K562 (cell line): ENCODE measurements around the gene RPP38. TPM values are rescaled to one million over a fixed set of nuclear protein-coding genes. Genes with fewer than 3 reads are reported as not detected.

Experiments used
- HNRNPLL ChIP-seq: fragments of 200-400 bp; formaldehyde crosslinking; IDR thresholded peaks from 2 replicates; pipeline ENCODE4 v1.6.1; 2017; ENCODE audit warnings: low read length, low read depth, mild to moderate bottlenecking; ENCODE audit not compliant: poor library complexity, severe bottlenecking
- NONO ChIP-seq, 2 experiments: fragments of 200-400 bp in 1 of 2; fragments of 450-650 bp in 1 of 2; formaldehyde crosslinking in 1 of 2; IDR thresholded peaks; 2 replicates each; pipeline ENCODE4 v1.6.1; 2017; ENCODE audit warnings: low read depth in 2 of 2, mild to moderate bottlenecking in 2 of 2, moderate library complexity in 2 of 2, low read length in 1 of 2
- NRF1 ChIP-seq, 2 experiments: fragments of 450-650 bp; IDR thresholded peaks in 1 of 2; conservative IDR thresholded peaks in 1 of 2; 2 replicates each; pipeline ENCODE4 v1.6.1; 2014; ENCODE audit warnings: mild to moderate bottlenecking in 2 of 2
- POLR2B ChIP-seq: fragments of 450-650 bp; IDR thresholded peaks from 2 replicates; pipeline ENCODE4 v1.6.1; 2018; ENCODE audit warnings: low read depth; ENCODE audit not compliant: partially characterized antibody
- RBBP5 ChIP-seq: fragments of 200-600 bp; sonication (generic); IDR thresholded peaks from 2 replicates; pipeline ENCODE4 v1.6.1; 2012; ENCODE audit warnings: borderline replicate concordance, mild to moderate bottlenecking, low read length, control low read depth, inconsistent platforms; ENCODE audit not compliant: insufficient read depth, poor library complexity, severe bottlenecking
- RBM34 ChIP-seq: fragments of 200-400 bp; formaldehyde crosslinking; IDR thresholded peaks from 2 replicates; pipeline ENCODE4 v1.6.1; 2018; ENCODE audit warnings: low read length, borderline replicate concordance; ENCODE audit not compliant: insufficient read depth
- SP1 ChIP-seq: sonication (generic); formaldehyde crosslinking; IDR thresholded peaks from 2 replicates; pipeline ENCODE4 v1.8.1; 2022; ENCODE audit warnings: mild to moderate bottlenecking, missing genetic modification reagents
- TBP ChIP-seq: optimal IDR thresholded peaks from 2 replicates; pipeline ENCODE3; 2011; ENCODE audit warnings: low read depth, low read length, improper control_type of control experiment
- TEAD1 ChIP-seq, 2 experiments: fragments of 450-650 bp in 1 of 2; sonication (generic) in 1 of 2; formaldehyde crosslinking; IDR thresholded peaks; 2 replicates each; pipeline versions ENCODE4 v1.4.0 to v1.8.0; 2020 to 2022; ENCODE audit warnings: mild to moderate bottlenecking in 2 of 2, missing genetic modification reagents in 1 of 2
- TEAD4 ChIP-seq, 2 experiments: sonication (generic) in 1 of 2; formaldehyde crosslinking in 1 of 2; IDR thresholded peaks; 2 replicates each; pipeline versions ENCODE4 v1.6.1 to v1.8.0; 2012 to 2022; ENCODE audit warnings: borderline replicate concordance in 1 of 2, inconsistent platforms in 1 of 2, low read length in 1 of 2, mild to moderate bottlenecking in 1 of 2, missing genetic modification reagents in 1 of 2
- U2AF1 ChIP-seq: fragments of 200-400 bp; formaldehyde crosslinking; optimal IDR thresholded peaks from 2 replicates; pipeline ENCODE3; 2017; ENCODE audit warnings: mild to moderate bottlenecking, low read depth, low read length, moderate library complexity
- polyA plus RNA-seq, 8 experiments: library from polyadenylated mRNA; depleted of rRNA in 4 of 8; stranded (reverse) in 5 of 8; unstranded in 3 of 8; fragments of >200 nt; fragmentation: Nextera tagmentation in 2 of 8; fragmentation: Illumina TruSeq in 1 of 8; extraction: Ambion mirVana in 2 of 8; extraction: Trizol in 1 of 8; gene quantifications; 2 replicates each; pipeline versions ENCODE4 v1.2.1 to v1.2.3, GENCODE V29; 2011 to 2014; ENCODE audit warnings: inconsistent platforms in 1 of 8, missing spikeins in 1 of 8
- total RNA-seq, 7 experiments: library from RNA; depleted of rRNA in 6 of 7; stranded (reverse); fragments of >200 nt in 6 of 7; fragmentation: Illumina TruSeq in 2 of 7; extraction: Trizol in 2 of 7; gene quantifications; 2 replicates each; pipeline versions ENCODE4 v1.2.1 to v1.2.3, GENCODE V29; 2011 to 2021; ENCODE audit warnings: low replicate concordance in 1 of 7
- TF ChIP-seq, protein P1 (sequence below): fragments of 250-450 bp; sonication (Bioruptor Pico); IDR thresholded peaks from 2 replicates; pipeline ENCODE4 v1.5.0; 2021; ENCODE audit warnings: mild to moderate bottlenecking, moderate library complexity
- TF ChIP-seq, protein P2 (sequence below): fragments of 450-650 bp; IDR thresholded peaks from 2 replicates; pipeline ENCODE4 v1.6.1; 2014; ENCODE audit warnings: low read depth, mild to moderate bottlenecking, moderate library complexity, borderline replicate concordance
- TF ChIP-seq, protein P3 (sequence below), 2 experiments: IDR thresholded peaks; 2 replicates each; pipeline ENCODE4 v1.6.1; 2011; ENCODE audit warnings: borderline replicate concordance in 1 of 2, control low read depth in 1 of 2, low read depth in 1 of 2, low read length in 1 of 2, mild to moderate bottlenecking in 1 of 2, mixed read lengths in 1 of 2, moderate library complexity in 1 of 2; ENCODE audit not compliant: insufficient read depth in 1 of 2, insufficient read length in 1 of 2, poor library complexity in 1 of 2, severe bottlenecking in 1 of 2; ENCODE audit errors: extremely low read depth in 1 of 2

RPP38 gene
- total and polyA plus RNA-seq, 9 of the 15 experiments (the other 6 are each of a cell fraction or from before 2014, with no cell fraction given) = 26.3 to 58.6 (median 33.8) TPM

DNA sequence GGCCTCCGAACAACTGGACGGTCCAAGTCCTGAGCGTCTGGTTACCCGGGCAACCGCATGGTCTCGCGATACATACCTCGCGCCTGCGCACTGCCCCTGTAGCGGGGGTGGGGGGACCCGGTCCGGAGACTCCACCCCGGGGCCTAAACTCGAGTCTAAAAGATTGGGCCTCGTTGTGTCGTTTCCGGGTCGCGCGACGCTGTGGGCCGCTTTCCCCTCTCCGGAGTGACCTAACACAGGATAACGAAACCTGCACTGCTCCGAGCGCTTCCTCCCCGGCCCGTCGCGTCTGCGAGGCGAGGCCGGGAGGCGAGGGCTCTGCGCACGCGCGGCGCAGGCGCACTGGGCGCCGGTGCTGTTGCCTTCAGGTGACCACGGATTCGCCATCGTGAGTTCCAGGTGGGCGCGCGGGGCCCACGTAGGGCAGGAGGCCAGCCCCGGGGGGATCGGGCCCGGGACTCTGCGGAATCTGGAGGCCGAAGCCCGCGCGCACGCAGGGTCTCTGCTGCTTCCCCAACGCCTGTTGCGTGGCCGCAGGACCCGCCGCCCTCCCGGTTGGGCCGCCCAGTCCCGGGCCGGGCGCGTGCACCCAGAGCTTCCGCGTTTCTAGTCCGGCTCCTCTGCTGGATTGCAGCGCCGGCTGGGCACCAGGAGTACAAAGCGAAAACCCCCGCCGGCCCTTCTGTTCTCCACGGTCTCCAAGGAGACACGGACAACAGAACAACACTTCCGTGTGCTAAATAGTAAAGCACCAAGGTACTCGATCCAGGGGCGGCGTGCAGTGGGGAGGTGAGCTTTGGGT is at the start of gene RPP38 (continued):
- TF ChIP-seq HNRNPLL = peak; percentile 75
- TF ChIP-seq RBM34 = 0 out of 2 replicates have a peak, but pooled peaks have one; percentile 53
- 0 out of 4 replicates have a peak, but pooled peaks of 1 of the 2 experiments have one; percentile 17 for TF ChIP-seq TEAD1 (CRISPR knock-in tag; IDR thresholded peaks at IDR 0.05)
- TF ChIP-seq, protein P1, sequence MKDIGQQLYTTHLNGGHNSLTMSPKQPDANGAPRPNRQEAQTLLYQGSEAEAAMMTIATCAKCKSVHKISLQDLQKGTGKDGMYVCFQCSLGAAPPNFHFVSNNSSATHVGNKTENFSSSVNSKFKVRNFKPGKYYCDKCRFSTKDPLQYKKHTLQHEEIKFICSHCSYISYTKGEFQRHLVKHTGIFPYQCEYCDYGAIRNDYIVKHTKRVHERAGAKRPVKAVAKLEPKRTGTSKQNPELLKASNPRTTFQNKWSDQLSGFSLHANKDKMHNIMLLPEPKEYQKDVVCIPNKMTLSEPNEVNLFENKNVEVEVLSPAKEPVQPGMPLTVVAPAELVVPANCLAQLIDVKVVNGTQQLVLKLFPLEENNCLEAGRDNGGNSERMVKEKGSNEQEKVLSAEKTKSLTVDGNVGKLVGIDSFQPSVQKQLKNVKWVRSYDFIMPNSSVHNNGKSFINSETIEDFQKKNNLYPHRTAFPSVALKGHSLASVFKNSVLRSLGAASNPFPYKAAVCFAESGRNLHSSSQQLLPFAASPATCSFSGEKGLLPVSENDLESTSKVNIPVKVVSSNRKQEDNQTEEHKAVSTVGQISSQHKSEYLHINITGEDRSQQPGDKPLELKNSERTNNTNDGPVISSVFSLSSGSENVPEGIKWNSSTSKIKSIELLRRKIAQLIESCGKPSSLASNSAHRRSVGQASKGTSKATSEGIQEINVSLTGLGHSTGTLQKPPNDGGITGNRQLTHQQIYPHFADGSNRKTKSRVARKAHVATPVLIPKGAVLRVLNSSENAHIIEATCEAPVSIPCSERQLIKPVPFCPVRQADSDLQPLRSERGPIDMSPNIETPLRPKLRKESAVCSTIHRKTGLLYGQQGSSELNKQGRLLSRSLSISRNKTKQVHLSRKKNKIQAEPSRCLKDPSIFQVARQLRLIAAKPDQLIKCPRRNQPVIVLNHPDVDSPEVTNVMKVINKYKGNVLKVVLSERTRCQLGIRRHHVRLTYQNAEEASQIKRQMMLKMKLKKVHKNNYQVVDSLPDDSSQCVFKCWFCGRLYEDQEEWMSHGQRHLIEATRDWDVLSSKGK (CRISPR knock-in tag) = no peak
- 0 out of 2 replicates have a peak, but pooled peaks have one; percentile 11 for TF ChIP-seq SP1 (CRISPR knock-in tag)
- TF ChIP-seq, protein P2, sequence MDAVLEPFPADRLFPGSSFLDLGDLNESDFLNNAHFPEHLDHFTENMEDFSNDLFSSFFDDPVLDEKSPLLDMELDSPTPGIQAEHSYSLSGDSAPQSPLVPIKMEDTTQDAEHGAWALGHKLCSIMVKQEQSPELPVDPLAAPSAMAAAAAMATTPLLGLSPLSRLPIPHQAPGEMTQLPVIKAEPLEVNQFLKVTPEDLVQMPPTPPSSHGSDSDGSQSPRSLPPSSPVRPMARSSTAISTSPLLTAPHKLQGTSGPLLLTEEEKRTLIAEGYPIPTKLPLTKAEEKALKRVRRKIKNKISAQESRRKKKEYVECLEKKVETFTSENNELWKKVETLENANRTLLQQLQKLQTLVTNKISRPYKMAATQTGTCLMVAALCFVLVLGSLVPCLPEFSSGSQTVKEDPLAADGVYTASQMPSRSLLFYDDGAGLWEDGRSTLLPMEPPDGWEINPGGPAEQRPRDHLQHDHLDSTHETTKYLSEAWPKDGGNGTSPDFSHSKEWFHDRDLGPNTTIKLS = peak; percentile 83
- TF ChIP-seq, protein P3, sequence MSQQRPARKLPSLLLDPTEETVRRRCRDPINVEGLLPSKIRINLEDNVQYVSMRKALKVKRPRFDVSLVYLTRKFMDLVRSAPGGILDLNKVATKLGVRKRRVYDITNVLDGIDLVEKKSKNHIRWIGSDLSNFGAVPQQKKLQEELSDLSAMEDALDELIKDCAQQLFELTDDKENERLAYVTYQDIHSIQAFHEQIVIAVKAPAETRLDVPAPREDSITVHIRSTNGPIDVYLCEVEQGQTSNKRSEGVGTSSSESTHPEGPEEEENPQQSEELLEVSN (IDR thresholded peaks at IDR 0.05; ENCODE audit: borderline replicate concordance in 1 of 2, extremely low read depth in 1 of 2, insufficient read depth in 1 of 2, insufficient read length in 1 of 2, low read depth in 1 of 2, low read length in 1 of 2, poor library complexity in 1 of 2, severe bottlenecking in 1 of 2) = peak; percentile 70 to 80
- TF ChIP-seq TEAD4 (IDR thresholded peaks at IDR 0.05; ENCODE audit: low read length) = no peak
- no peak for TF ChIP-seq TEAD4 (CRISPR knock-in tag; IDR thresholded peaks at IDR 0.05; ENCODE audit: borderline replicate concordance)
- peak; percentile 59 to 73 for TF ChIP-seq NONO (IDR thresholded peaks at IDR 0.05; ENCODE audit: low read depth in 2 of 2, low read length in 1 of 2)
- peak; percentile 49 for TF ChIP-seq TBP
- TF ChIP-seq U2AF1 = no peak
- TF ChIP-seq RBBP5 = peak; percentile 98
- peak; percentile 100 for TF ChIP-seq NRF1 (conservative IDR thresholded peaks at IDR 0.05 in 1 of 2, IDR thresholded peaks at IDR 0.05 in 1 of 2)
- peak; percentile 98 for TF ChIP-seq POLR2B
